Neural cell (in vitro differentiated cells): Measurements from ENCODE around the gene PRR36. TPM values are rescaled to one million over a fixed set of nuclear protein-coding genes. Genes with fewer than 3 reads are reported as not detected.
A peak's percentile ranks its signal among the peaks of the same experiment; 100 is the strongest.

ENCODE experiments used
- H2AFZ ChIP-seq: fragments of 200-600, 300-800 bp; sonication (generic), shearing (Covaris generic); 2 replicates; pipeline ENCODE4 v1.6.0; 2014; ENCODE audit warnings: low read depth, mild to moderate bottlenecking, antibody characterized with exemption, low read length, moderate library complexity
- H3F3A ChIP-seq: fragments of 200-600 bp; shearing (Covaris generic); 2 replicates; pipeline ENCODE4 v1.6.1; 2016; ENCODE audit warnings: mild to moderate bottlenecking, moderate library complexity, mixed read lengths, antibody characterized with exemption, low read length; ENCODE audit not compliant: insufficient read depth, poor library complexity, severe bottlenecking
- H3K27ac ChIP-seq: fragments of 200-600, 300-800 bp; sonication (generic), shearing (Covaris generic); 2 replicates; pipeline ENCODE4 v1.5.1; 2014; ENCODE audit warnings: mild to moderate bottlenecking, low read length, moderate library complexity
- H3K27me3 ChIP-seq: fragments of 300-800, 200-600 bp; sonication (generic), shearing (Covaris generic); 2 replicates; pipeline ENCODE4 v1.6.0; 2014; ENCODE audit warnings: mild to moderate bottlenecking, low read depth, low read length, moderate library complexity; ENCODE audit not compliant: insufficient read depth
- H3K36me3 ChIP-seq: fragments of 300-800, 200-600 bp; sonication (generic), shearing (Covaris generic); 2 replicates; pipeline ENCODE4 v1.5.1; 2014; ENCODE audit warnings: mild to moderate bottlenecking, antibody characterized with exemption, low read length, moderate library complexity; ENCODE audit not compliant: insufficient read depth
- H3K4me2 ChIP-seq: fragments of 300-800, 200-600 bp; sonication (generic), shearing (Covaris generic); 2 replicates; pipeline ENCODE4 v1.6.0; 2014; ENCODE audit warnings: mild to moderate bottlenecking, low read length
- H3K4me3 ChIP-seq: fragments of 300-800, 200-600 bp; sonication (generic), shearing (Covaris generic); 2 replicates; pipeline ENCODE4 v1.5.1; 2014; ENCODE audit warnings: mild to moderate bottlenecking, low read length, moderate library complexity
- H3K79me2 ChIP-seq: fragments of 200-600 bp; shearing (Covaris generic); replicated peaks from 2 replicates; pipeline ENCODE4 v1.6.0; 2014; ENCODE audit warnings: mild to moderate bottlenecking, low read length, moderate library complexity; ENCODE audit not compliant: insufficient read depth
- H3K9ac ChIP-seq: fragments of 300-800, 200-600 bp; sonication (generic), shearing (Covaris generic); 2 replicates; pipeline ENCODE4 v1.6.1; 2016; ENCODE audit warnings: mild to moderate bottlenecking, low read length, mixed read lengths
- H3K9me2 ChIP-seq: fragments of 200-600 bp; shearing (Covaris generic); 2 replicates; pipeline ENCODE4 v1.6.1; 2016; ENCODE audit warnings: mild to moderate bottlenecking, low read length, mixed read lengths; ENCODE audit not compliant: insufficient read depth
- H3K9me3 ChIP-seq: fragments of 200-600, 300-800 bp; sonication (generic), shearing (Covaris generic); 2 replicates; pipeline ENCODE4 v1.6.1; 2016; ENCODE audit warnings: mild to moderate bottlenecking, mixed run types, low read length, moderate library complexity, mixed read lengths
- H4K20me1 ChIP-seq: fragments of 200-600 bp; shearing (Covaris generic); 2 replicates; pipeline ENCODE4 v1.6.1; 2016; ENCODE audit warnings: mild to moderate bottlenecking, mixed run types; ENCODE audit not compliant: insufficient read depth
- CTCF ChIP-seq: fragments of 450-650 bp; IDR thresholded peaks from 2 replicates; pipeline ENCODE4 v1.5.1; 2014; ENCODE audit warnings: antibody characterized with exemption, mild to moderate bottlenecking, moderate library complexity; ENCODE audit not compliant: poor library complexity, severe bottlenecking
- EP300 ChIP-seq: fragments of 450-650 bp; conservative IDR thresholded peaks from 2 replicates; pipeline ENCODE4 v1.6.1; 2014; ENCODE audit warnings: antibody characterized with exemption, mild to moderate bottlenecking, moderate library complexity; ENCODE audit not compliant: poor library complexity, severe bottlenecking
- POLR2AphosphoS5 ChIP-seq: IDR thresholded peaks from 2 replicates; pipeline ENCODE4 v1.6.1; 2012
- REST ChIP-seq: IDR thresholded peaks from 2 replicates; pipeline ENCODE4 v1.6.1; 2012; ENCODE audit warnings: borderline replicate concordance
- TAF1 ChIP-seq: IDR thresholded peaks from 2 replicates; pipeline ENCODE4 v1.6.1; 2012; ENCODE audit warnings: low read depth
- polyA plus RNA-seq: library from polyadenylated mRNA; depleted of rRNA; stranded (reverse); fragments of >200 nt; gene quantifications from 2 replicates; pipeline ENCODE4 v1.2.3, GENCODE V29; 2014

Gene PRR36
- polyA plus RNA-seq, 1 donor from 2014 or later = 2.5 TPM

- H3K36me3 ChIP-seq = no peaks in the 10 kb centered on the region
- no peaks in the 10 kb centered on the region for H3F3A ChIP-seq
- no peak overlapping the region for H2AFZ ChIP-seq
- peak overlapping the region; percentile 53 for H3K4me3 ChIP-seq
- H3K9me2 ChIP-seq = no peaks in the 10 kb centered on the region
- H4K20me1 ChIP-seq = no peaks in the 10 kb centered on the region
- peak overlapping the region; percentile 39 for H3K9ac ChIP-seq
- H3K9me3 ChIP-seq = no peaks in the 10 kb centered on the region
- H3K27me3 ChIP-seq = no peaks in the 10 kb centered on the region
- H3K4me2 ChIP-seq = no peak overlapping the region
- no peak for TF ChIP-seq EP300
- peak; percentile 16 for TF ChIP-seq CTCF
- TF ChIP-seq POLR2AphosphoS5 = no peak
- H3K27ac ChIP-seq = no peak overlapping the region
- H3K79me2 ChIP-seq = no peaks in the 10 kb centered on the region
Measured at GRCh38 chr19:7861619-7862412, 12.4 kb downstream of the PRR36 start.

GRCh38 chr19:7860714-7861618 is 13.2 kb downstream of the PRR36 start:
- no peaks in the 10 kb centered on the region for H3F3A ChIP-seq
- H3K4me3 ChIP-seq = no peak overlapping the region
- H2AFZ ChIP-seq = no peak overlapping the region
- no peak overlapping the region for H3K4me2 ChIP-seq
- H4K20me1 ChIP-seq = no peaks in the 10 kb centered on the region
- TF ChIP-seq EP300 (no peak), REST (no peak), POLR2AphosphoS5 (no peak), TAF1 (no peak)
- H3K9me2 ChIP-seq = no peaks in the 10 kb centered on the region
- H3K9ac ChIP-seq = peak overlapping the region; percentile 39
- H3K27ac ChIP-seq = no peak overlapping the region
- no peaks in the 10 kb centered on the region for H3K36me3 ChIP-seq
- no peaks in the 10 kb centered on the region for H3K9me3 ChIP-seq
- no peaks in the 10 kb centered on the region for H3K27me3 ChIP-seq
- H3K79me2 ChIP-seq = no peaks in the 10 kb centered on the region
